HEK293 (cell line): ENCODE measurements around the gene HMCN1.

ENCODE experiments used
- BCL11B ChIP-seq: fragments of 450-650 bp; formaldehyde crosslinking; IDR thresholded peaks from 2 replicates; pipeline ENCODE4 v1.5.1; 2016; ENCODE audit warnings: low read depth, missing biosample characterization, missing genetic modification characterization
- KLF1 ChIP-seq: fragments of 450-650 bp; formaldehyde crosslinking; IDR thresholded peaks from 2 replicates; pipeline ENCODE4 v1.5.1; 2016; ENCODE audit warnings: missing biosample characterization, missing genetic modification characterization
- ZNF114 ChIP-seq: fragments of 450-650 bp; formaldehyde crosslinking; IDR thresholded peaks from 2 replicates; pipeline ENCODE4 v1.5.0; 2017; ENCODE audit warnings: missing biosample characterization, missing genetic modification characterization
- ZNF184 ChIP-seq: fragments of 450-650 bp; IDR thresholded peaks from 2 replicates; pipeline ENCODE4 v1.5.1; 2018; ENCODE audit warnings: missing biosample characterization, mild to moderate bottlenecking, missing genetic modification characterization
- ZNF23 ChIP-seq: fragments of 450-650 bp; formaldehyde crosslinking; IDR thresholded peaks from 2 replicates; pipeline ENCODE4 v1.5.1; 2016; ENCODE audit warnings: missing biosample characterization, missing genetic modification characterization, borderline replicate concordance
- ZNF629 ChIP-seq: fragments of 450-650 bp; formaldehyde crosslinking; IDR thresholded peaks from 2 replicates; pipeline ENCODE4 v1.5.1; 2017; ENCODE audit warnings: missing biosample characterization, missing genetic modification characterization
- ZNF670 ChIP-seq: fragments of 450-650 bp; formaldehyde crosslinking; IDR thresholded peaks from 2 replicates; pipeline ENCODE4 v1.5.1; 2016; ENCODE audit warnings: missing biosample characterization, missing genetic modification characterization, low read depth
- TF ChIP-seq, protein P1 (sequence below): fragments of 450-650 bp; formaldehyde crosslinking; IDR thresholded peaks from 2 replicates; pipeline ENCODE4 v1.5.1; 2016; ENCODE audit warnings: missing biosample characterization, missing genetic modification characterization, borderline replicate concordance
- TF ChIP-seq, protein P2 (sequence below): fragments of 450-650 bp; formaldehyde crosslinking; IDR thresholded peaks from 2 replicates; pipeline ENCODE4 v1.5.1; 2017; ENCODE audit warnings: missing biosample characterization, missing genetic modification characterization
- TF ChIP-seq, protein P3 (sequence below): fragments of 450-650 bp; formaldehyde crosslinking; IDR thresholded peaks from 2 replicates; pipeline ENCODE4 v1.5.1; 2016; ENCODE audit warnings: missing biosample characterization, missing genetic modification characterization
- TF ChIP-seq, protein P4 (sequence below): fragments of 450-650 bp; formaldehyde crosslinking; IDR thresholded peaks from 2 replicates; pipeline ENCODE4 v1.5.1; 2016; ENCODE audit warnings: missing biosample characterization, missing genetic modification characterization
- TF ChIP-seq, protein P5 (sequence below): fragments of 450-650 bp; formaldehyde crosslinking; IDR thresholded peaks from 2 replicates; pipeline ENCODE4 v1.5.1; 2016; ENCODE audit warnings: missing biosample characterization, missing genetic modification characterization, low read depth
- TF ChIP-seq, protein P6 (sequence below): fragments of 450-650 bp; formaldehyde crosslinking; IDR thresholded peaks from 2 replicates; pipeline ENCODE4 v1.5.1; 2016; ENCODE audit warnings: missing biosample characterization, missing genetic modification characterization
- TF ChIP-seq, protein P7 (sequence below): fragments of 450-650 bp; formaldehyde crosslinking; IDR thresholded peaks from 2 replicates; pipeline ENCODE4 v1.5.1; 2016; ENCODE audit warnings: missing biosample characterization, missing genetic modification characterization

DNA sequence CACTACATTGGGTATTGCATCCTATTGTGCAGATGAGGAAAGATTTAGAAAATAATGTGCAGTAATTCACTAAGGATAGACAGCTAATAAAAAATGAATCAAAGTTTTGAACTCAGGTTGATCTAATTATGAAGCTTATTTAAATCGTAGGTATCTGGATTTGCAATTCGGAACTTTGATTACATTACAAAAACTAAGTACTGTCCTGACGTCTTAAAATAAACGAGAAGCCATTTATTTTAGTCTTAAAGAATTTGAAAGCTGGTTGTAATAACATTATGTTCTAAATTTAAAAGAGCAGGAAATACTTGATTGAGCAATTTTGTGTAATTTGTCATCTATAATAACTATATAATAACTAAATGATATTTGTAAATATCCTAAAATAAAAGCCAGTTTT lies 404.9 kb downstream of the HMCN1 start:
- TF ChIP-seq, protein P1, sequence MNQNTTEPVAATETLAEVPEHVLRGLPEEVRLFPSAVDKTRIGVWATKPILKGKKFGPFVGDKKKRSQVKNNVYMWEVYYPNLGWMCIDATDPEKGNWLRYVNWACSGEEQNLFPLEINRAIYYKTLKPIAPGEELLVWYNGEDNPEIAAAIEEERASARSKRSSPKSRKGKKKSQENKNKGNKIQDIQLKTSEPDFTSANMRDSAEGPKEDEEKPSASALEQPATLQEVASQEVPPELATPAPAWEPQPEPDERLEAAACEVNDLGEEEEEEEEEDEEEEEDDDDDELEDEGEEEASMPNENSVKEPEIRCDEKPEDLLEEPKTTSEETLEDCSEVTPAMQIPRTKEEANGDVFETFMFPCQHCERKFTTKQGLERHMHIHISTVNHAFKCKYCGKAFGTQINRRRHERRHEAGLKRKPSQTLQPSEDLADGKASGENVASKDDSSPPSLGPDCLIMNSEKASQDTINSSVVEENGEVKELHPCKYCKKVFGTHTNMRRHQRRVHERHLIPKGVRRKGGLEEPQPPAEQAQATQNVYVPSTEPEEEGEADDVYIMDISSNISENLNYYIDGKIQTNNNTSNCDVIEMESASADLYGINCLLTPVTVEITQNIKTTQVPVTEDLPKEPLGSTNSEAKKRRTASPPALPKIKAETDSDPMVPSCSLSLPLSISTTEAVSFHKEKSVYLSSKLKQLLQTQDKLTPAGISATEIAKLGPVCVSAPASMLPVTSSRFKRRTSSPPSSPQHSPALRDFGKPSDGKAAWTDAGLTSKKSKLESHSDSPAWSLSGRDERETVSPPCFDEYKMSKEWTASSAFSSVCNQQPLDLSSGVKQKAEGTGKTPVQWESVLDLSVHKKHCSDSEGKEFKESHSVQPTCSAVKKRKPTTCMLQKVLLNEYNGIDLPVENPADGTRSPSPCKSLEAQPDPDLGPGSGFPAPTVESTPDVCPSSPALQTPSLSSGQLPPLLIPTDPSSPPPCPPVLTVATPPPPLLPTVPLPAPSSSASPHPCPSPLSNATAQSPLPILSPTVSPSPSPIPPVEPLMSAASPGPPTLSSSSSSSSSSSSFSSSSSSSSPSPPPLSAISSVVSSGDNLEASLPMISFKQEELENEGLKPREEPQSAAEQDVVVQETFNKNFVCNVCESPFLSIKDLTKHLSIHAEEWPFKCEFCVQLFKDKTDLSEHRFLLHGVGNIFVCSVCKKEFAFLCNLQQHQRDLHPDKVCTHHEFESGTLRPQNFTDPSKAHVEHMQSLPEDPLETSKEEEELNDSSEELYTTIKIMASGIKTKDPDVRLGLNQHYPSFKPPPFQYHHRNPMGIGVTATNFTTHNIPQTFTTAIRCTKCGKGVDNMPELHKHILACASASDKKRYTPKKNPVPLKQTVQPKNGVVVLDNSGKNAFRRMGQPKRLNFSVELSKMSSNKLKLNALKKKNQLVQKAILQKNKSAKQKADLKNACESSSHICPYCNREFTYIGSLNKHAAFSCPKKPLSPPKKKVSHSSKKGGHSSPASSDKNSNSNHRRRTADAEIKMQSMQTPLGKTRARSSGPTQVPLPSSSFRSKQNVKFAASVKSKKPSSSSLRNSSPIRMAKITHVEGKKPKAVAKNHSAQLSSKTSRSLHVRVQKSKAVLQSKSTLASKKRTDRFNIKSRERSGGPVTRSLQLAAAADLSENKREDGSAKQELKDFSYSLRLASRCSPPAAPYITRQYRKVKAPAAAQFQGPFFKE = no peak
- TF ChIP-seq, protein P2, sequence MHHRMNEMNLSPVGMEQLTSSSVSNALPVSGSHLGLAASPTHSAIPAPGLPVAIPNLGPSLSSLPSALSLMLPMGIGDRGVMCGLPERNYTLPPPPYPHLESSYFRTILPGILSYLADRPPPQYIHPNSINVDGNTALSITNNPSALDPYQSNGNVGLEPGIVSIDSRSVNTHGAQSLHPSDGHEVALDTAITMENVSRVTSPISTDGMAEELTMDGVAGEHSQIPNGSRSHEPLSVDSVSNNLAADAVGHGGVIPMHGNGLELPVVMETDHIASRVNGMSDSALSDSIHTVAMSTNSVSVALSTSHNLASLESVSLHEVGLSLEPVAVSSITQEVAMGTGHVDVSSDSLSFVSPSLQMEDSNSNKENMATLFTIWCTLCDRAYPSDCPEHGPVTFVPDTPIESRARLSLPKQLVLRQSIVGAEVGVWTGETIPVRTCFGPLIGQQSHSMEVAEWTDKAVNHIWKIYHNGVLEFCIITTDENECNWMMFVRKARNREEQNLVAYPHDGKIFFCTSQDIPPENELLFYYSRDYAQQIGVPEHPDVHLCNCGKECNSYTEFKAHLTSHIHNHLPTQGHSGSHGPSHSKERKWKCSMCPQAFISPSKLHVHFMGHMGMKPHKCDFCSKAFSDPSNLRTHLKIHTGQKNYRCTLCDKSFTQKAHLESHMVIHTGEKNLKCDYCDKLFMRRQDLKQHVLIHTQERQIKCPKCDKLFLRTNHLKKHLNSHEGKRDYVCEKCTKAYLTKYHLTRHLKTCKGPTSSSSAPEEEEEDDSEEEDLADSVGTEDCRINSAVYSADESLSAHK = no peak
- TF ChIP-seq, protein P3, sequence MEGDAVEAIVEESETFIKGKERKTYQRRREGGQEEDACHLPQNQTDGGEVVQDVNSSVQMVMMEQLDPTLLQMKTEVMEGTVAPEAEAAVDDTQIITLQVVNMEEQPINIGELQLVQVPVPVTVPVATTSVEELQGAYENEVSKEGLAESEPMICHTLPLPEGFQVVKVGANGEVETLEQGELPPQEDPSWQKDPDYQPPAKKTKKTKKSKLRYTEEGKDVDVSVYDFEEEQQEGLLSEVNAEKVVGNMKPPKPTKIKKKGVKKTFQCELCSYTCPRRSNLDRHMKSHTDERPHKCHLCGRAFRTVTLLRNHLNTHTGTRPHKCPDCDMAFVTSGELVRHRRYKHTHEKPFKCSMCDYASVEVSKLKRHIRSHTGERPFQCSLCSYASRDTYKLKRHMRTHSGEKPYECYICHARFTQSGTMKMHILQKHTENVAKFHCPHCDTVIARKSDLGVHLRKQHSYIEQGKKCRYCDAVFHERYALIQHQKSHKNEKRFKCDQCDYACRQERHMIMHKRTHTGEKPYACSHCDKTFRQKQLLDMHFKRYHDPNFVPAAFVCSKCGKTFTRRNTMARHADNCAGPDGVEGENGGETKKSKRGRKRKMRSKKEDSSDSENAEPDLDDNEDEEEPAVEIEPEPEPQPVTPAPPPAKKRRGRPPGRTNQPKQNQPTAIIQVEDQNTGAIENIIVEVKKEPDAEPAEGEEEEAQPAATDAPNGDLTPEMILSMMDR (tag by site-specific recombination) = no peak
- no peak for TF ChIP-seq ZNF114 (tag by site-specific recombination)
- no peak for TF ChIP-seq ZNF23 (tag by site-specific recombination)
- TF ChIP-seq, protein P4, sequence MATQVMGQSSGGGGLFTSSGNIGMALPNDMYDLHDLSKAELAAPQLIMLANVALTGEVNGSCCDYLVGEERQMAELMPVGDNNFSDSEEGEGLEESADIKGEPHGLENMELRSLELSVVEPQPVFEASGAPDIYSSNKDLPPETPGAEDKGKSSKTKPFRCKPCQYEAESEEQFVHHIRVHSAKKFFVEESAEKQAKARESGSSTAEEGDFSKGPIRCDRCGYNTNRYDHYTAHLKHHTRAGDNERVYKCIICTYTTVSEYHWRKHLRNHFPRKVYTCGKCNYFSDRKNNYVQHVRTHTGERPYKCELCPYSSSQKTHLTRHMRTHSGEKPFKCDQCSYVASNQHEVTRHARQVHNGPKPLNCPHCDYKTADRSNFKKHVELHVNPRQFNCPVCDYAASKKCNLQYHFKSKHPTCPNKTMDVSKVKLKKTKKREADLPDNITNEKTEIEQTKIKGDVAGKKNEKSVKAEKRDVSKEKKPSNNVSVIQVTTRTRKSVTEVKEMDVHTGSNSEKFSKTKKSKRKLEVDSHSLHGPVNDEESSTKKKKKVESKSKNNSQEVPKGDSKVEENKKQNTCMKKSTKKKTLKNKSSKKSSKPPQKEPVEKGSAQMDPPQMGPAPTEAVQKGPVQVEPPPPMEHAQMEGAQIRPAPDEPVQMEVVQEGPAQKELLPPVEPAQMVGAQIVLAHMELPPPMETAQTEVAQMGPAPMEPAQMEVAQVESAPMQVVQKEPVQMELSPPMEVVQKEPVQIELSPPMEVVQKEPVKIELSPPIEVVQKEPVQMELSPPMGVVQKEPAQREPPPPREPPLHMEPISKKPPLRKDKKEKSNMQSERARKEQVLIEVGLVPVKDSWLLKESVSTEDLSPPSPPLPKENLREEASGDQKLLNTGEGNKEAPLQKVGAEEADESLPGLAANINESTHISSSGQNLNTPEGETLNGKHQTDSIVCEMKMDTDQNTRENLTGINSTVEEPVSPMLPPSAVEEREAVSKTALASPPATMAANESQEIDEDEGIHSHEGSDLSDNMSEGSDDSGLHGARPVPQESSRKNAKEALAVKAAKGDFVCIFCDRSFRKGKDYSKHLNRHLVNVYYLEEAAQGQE = no peak
- TF ChIP-seq, protein P5, sequence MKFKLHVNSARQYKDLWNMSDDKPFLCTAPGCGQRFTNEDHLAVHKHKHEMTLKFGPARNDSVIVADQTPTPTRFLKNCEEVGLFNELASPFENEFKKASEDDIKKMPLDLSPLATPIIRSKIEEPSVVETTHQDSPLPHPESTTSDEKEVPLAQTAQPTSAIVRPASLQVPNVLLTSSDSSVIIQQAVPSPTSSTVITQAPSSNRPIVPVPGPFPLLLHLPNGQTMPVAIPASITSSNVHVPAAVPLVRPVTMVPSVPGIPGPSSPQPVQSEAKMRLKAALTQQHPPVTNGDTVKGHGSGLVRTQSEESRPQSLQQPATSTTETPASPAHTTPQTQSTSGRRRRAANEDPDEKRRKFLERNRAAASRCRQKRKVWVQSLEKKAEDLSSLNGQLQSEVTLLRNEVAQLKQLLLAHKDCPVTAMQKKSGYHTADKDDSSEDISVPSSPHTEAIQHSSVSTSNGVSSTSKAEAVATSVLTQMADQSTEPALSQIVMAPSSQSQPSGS = no peak
- TF ChIP-seq BCL11B (tag by site-specific recombination) = no peak
- TF ChIP-seq, protein P6, sequence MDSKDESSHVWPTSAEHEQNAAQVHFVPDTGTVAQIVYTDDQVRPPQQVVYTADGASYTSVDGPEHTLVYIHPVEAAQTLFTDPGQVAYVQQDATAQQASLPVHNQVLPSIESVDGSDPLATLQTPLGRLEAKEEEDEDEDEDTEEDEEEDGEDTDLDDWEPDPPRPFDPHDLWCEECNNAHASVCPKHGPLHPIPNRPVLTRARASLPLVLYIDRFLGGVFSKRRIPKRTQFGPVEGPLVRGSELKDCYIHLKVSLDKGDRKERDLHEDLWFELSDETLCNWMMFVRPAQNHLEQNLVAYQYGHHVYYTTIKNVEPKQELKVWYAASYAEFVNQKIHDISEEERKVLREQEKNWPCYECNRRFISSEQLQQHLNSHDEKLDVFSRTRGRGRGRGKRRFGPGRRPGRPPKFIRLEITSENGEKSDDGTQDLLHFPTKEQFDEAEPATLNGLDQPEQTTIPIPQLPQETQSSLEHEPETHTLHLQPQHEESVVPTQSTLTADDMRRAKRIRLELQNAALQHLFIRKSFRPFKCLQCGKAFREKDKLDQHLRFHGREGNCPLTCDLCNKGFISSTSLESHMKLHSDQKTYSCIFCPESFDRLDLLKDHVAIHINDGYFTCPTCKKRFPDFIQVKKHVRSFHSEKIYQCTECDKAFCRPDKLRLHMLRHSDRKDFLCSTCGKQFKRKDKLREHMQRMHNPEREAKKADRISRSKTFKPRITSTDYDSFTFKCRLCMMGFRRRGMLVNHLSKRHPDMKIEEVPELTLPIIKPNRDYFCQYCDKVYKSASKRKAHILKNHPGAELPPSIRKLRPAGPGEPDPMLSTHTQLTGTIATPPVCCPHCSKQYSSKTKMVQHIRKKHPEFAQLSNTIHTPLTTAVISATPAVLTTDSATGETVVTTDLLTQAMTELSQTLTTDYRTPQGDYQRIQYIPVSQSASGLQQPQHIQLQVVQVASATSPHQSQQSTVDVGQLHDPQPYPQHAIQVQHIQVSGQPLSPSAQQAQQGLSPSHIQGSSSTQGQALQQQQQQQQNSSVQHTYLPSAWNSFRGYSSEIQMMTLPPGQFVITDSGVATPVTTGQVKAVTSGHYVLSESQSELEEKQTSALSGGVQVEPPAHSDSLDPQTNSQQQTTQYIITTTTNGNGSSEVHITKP = no peak
- TF ChIP-seq, protein P7, sequence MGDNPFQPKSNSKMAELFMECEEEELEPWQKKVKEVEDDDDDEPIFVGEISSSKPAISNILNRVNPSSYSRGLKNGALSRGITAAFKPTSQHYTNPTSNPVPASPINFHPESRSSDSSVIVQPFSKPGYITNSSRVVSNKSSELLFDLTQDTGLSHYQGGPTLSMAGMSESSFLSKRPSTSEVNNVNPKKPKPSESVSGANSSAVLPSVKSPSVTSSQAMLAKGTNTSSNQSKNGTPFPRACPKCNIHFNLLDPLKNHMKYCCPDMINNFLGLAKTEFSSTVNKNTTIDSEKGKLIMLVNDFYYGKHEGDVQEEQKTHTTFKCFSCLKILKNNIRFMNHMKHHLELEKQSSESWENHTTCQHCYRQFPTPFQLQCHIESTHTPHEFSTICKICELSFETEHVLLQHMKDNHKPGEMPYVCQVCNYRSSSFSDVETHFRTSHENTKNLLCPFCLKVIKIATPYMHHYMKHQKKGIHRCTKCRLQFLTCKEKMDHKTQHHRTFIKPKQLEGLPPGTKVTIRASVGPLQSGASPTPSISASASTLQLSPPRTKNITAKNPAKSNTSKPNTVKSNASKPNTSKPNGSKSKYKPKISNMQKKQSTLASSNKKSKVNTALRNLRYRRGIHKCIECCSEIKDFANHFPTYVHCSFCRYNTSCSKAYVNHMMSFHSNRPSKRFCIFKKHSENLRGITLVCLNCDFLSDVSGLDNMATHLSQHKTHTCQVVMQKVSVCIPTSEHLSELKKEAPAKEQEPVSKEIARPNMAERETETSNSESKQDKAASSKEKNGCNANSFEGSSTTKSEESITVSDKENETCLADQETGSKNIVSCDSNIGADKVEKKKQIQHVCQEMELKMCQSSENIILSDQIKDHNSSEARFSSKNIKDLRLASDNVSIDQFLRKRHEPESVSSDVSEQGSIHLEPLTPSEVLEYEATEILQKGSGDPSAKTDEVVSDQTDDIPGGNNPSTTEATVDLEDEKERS = no peak
- TF ChIP-seq ZNF629 (tag by site-specific recombination) = no peak
- TF ChIP-seq KLF1 (tag by site-specific recombination) = no peak
- no peak for TF ChIP-seq ZNF184 (tag by site-specific recombination)
- no peak for TF ChIP-seq ZNF670 (tag by site-specific recombination)
